ENCODE results near the gene ITM2C.

ITM2C gene

DNA sequence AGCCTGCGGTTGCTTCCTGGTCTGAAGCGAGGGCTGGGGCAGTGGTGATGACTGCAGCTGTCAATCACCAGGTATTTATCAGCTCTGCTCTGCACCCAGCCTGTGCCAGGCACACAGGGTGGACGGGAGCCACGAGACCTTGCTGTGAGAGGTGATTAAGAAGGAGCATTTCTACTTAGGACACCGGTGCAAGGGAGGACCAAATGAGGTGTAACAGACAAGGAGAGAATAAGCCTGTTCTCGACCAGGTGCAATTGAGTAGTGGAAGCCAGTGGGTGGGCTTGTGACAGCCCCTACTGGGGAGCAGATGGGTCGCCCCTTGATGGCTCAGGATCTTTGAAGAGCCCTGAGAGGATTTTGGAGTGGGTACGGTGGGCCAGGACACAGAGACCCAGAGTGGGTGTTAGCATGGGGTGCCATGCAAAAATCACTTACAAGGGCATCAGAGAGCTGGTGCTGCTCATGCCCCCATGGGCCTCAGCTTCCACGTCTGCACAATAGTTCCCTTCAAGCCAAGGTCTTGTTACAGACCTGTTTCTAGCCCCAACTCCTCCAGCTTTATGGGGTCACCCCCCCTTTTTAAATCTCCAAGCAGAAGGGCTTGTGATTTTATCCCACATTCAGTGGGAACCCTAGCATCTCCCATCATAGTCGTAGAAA, 35.7 kb downstream of the ITM2C start:
- Histone ChIP-seq H3K79me2 (ENCODE audit: control insufficient read depth, low read length) (no peaks in the 10 kb centered on the region), H3K4me1 (ENCODE audit: control insufficient read depth, low read length) (peaks cover 10% of the 10 kb centered on the region), H3K9me2 (replicated peaks; ENCODE audit: control insufficient read depth, low read length) (no peaks in the 10 kb centered on the region), H3K27ac (ENCODE audit: low read depth, low read length) (no peak overlapping the region), H3K36me3 (ENCODE audit: control insufficient read depth, low read length) (no peaks in the 10 kb centered on the region), H3K4me2 (ENCODE audit: low read length) (no peak overlapping the region), H4K20me1 (ENCODE audit: control insufficient read depth, insufficient read depth, low read depth, low read length) (no peaks in the 10 kb centered on the region), H3F3A (ENCODE audit: control insufficient read depth, insufficient read depth) (no peaks in the 10 kb centered on the region), H3K9me3 (ENCODE audit: control insufficient read depth, insufficient read depth, low read length) (no peaks in the 10 kb centered on the region), H3K4me3 (ENCODE audit: low read length) (no peak overlapping the region), H3K27me3 (ENCODE audit: control insufficient read depth, low read length) (peaks cover 24% of the 10 kb centered on the region; the same call in 1 of the 2 replicates)
- TF ChIP-seq, protein P1, sequence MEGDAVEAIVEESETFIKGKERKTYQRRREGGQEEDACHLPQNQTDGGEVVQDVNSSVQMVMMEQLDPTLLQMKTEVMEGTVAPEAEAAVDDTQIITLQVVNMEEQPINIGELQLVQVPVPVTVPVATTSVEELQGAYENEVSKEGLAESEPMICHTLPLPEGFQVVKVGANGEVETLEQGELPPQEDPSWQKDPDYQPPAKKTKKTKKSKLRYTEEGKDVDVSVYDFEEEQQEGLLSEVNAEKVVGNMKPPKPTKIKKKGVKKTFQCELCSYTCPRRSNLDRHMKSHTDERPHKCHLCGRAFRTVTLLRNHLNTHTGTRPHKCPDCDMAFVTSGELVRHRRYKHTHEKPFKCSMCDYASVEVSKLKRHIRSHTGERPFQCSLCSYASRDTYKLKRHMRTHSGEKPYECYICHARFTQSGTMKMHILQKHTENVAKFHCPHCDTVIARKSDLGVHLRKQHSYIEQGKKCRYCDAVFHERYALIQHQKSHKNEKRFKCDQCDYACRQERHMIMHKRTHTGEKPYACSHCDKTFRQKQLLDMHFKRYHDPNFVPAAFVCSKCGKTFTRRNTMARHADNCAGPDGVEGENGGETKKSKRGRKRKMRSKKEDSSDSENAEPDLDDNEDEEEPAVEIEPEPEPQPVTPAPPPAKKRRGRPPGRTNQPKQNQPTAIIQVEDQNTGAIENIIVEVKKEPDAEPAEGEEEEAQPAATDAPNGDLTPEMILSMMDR (IDR thresholded peaks at IDR 0.05; ENCODE audit: low read depth, low read length, poor library complexity, severe bottlenecking), result no peak
- TF ChIP-seq EZH2phosphoT487 (IDR thresholded peaks at IDR 0.05; ENCODE audit: borderline replicate concordance, low read length), result no peak

DNA sequence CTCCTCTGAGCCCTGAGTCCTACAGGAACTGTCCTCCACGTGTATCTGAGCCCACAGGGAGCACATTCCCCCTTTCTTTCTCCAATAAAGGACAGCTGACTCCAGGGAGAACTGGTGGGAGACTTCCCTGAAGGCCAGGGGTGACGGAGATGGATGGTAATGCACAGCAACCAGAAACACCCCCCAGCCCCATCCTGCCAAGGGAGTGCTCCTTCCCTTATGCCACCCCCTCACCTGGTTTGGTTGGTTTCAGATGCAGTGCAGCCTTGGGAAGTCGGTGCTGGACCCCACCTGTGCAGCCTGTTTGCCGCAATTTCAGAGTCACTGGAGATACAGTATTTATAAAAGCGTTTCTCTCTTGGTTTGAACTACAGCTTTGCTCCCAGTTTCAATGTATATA, 36.3 kb downstream of the ITM2C start:
- H3K4me2 ChIP-seq (ENCODE audit: low read length), result no peak overlapping the region
- peaks cover 24% of the 10 kb centered on the region; the same call in 1 of the 2 replicates for H3K27me3 ChIP-seq (ENCODE audit: control insufficient read depth, low read length)
- no peak for TF ChIP-seq EZH2phosphoT487 (IDR thresholded peaks at IDR 0.05; ENCODE audit: borderline replicate concordance, low read length)
- TF ChIP-seq, protein P1 (IDR thresholded peaks at IDR 0.05; ENCODE audit: low read depth, low read length, poor library complexity, severe bottlenecking), result no peak
- no peaks in the 10 kb centered on the region for H3K36me3 ChIP-seq (ENCODE audit: control insufficient read depth, low read length)
- H3K4me1 ChIP-seq (ENCODE audit: control insufficient read depth, low read length), result peaks cover 10% of the 10 kb centered on the region
- no peaks in the 10 kb centered on the region for H4K20me1 ChIP-seq (ENCODE audit: control insufficient read depth, insufficient read depth, low read depth, low read length)
- no peaks in the 10 kb centered on the region for H3K9me2 ChIP-seq (replicated peaks; ENCODE audit: control insufficient read depth, low read length)
- no peaks in the 10 kb centered on the region for H3F3A ChIP-seq (ENCODE audit: control insufficient read depth, insufficient read depth)
- H3K27ac ChIP-seq (ENCODE audit: low read depth, low read length), result no peak overlapping the region
- no peaks in the 10 kb centered on the region for H3K9me3 ChIP-seq (ENCODE audit: control insufficient read depth, insufficient read depth, low read length)
- H3K79me2 ChIP-seq (ENCODE audit: control insufficient read depth, low read length), result no peaks in the 10 kb centered on the region
- no peak overlapping the region for H3K4me3 ChIP-seq (ENCODE audit: low read length)

- peaks cover 10% of the 10 kb centered on the region for H3K4me1 ChIP-seq (ENCODE audit: control insufficient read depth, low read length)
- peak overlapping the region; percentile 56 for H3K4me2 ChIP-seq (ENCODE audit: low read length)
- H3K36me3 ChIP-seq (ENCODE audit: control insufficient read depth, low read length), result no peaks in the 10 kb centered on the region
- no peaks in the 10 kb centered on the region for H3F3A ChIP-seq (ENCODE audit: control insufficient read depth, insufficient read depth)
- TF ChIP-seq, protein P1 (IDR thresholded peaks at IDR 0.05; ENCODE audit: low read depth, low read length, poor library complexity, severe bottlenecking), result peak; percentile 80
- TF ChIP-seq EZH2phosphoT487 (IDR thresholded peaks at IDR 0.05; ENCODE audit: borderline replicate concordance, low read length), result no peak
- H3K27ac ChIP-seq (ENCODE audit: low read depth, low read length), result no peak overlapping the region
- no peaks in the 10 kb centered on the region for H3K79me2 ChIP-seq (ENCODE audit: control insufficient read depth, low read length)
- H3K27me3 ChIP-seq (ENCODE audit: control insufficient read depth, low read length), result peaks cover 19% of the 10 kb centered on the region; the same call in 1 of the 2 replicates
- H3K4me3 ChIP-seq (ENCODE audit: low read length), result peak overlapping the region; percentile 23; the same call in 1 of the 2 replicates
- H3K9me2 ChIP-seq (replicated peaks; ENCODE audit: control insufficient read depth, low read length), result no peaks in the 10 kb centered on the region
- H3K9me3 ChIP-seq (ENCODE audit: control insufficient read depth, insufficient read depth, low read length), result no peaks in the 10 kb centered on the region
- no peaks in the 10 kb centered on the region for H4K20me1 ChIP-seq (ENCODE audit: control insufficient read depth, insufficient read depth, low read depth, low read length)
Measured at GRCh38 chr2:230902180-230902899, 37.6 kb downstream of the ITM2C start.
